Stomach (tissue), 4 donors: ENCODE results near the gene PDE4D.

Source experiments
- CTCF ChIP-seq, 7 experiments: fragments of 450-650 bp in 4 of 7; fragments of 200-600 bp in 3 of 7; sonication (generic) in 3 of 7; IDR thresholded peaks; one replicate each; pipeline ENCODE4 v1.5.1; 2016 to 2019; ENCODE audit warnings: antibody characterized with exemption in 7 of 7, control low read depth in 2 of 7, mild to moderate bottlenecking in 1 of 7
- POLR2AphosphoS5 ChIP-seq, 3 donors: sonication (generic); formaldehyde crosslinking; IDR thresholded peaks; one replicate each; pipeline ENCODE4 v1.6.1; 2016; ENCODE audit warnings: antibody characterized with exemption in 3 of 3

- TF ChIP-seq CTCF (IDR thresholded peaks at IDR 0.05) (no peak), POLR2AphosphoS5 (IDR thresholded peaks at IDR 0.05) (no peak)
Measured at GRCh38 chr5:59238126-59238902, 655.2 kb downstream of the PDE4D start.
